ENCODE data around the gene CCDC190.

GRCh38 chr1:162889989-162890388 is 29.0 kb upstream of the CCDC190 start:
- TF ChIP-seq, protein P1, sequence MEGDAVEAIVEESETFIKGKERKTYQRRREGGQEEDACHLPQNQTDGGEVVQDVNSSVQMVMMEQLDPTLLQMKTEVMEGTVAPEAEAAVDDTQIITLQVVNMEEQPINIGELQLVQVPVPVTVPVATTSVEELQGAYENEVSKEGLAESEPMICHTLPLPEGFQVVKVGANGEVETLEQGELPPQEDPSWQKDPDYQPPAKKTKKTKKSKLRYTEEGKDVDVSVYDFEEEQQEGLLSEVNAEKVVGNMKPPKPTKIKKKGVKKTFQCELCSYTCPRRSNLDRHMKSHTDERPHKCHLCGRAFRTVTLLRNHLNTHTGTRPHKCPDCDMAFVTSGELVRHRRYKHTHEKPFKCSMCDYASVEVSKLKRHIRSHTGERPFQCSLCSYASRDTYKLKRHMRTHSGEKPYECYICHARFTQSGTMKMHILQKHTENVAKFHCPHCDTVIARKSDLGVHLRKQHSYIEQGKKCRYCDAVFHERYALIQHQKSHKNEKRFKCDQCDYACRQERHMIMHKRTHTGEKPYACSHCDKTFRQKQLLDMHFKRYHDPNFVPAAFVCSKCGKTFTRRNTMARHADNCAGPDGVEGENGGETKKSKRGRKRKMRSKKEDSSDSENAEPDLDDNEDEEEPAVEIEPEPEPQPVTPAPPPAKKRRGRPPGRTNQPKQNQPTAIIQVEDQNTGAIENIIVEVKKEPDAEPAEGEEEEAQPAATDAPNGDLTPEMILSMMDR (conservative IDR thresholded peaks at IDR 0.05; ENCODE audit: low read depth in 2 of 2): no peak
- TF ChIP-seq CREB1 (CRISPR knock-in tag; IDR thresholded peaks at IDR 0.05; ENCODE audit: low read depth) (no peak), EZH2phosphoT487 (IDR thresholded peaks at IDR 0.05; ENCODE audit: unreplicated experiment) (no peak)
